Effector memory CD4-positive, alpha-beta T cell (primary cell): ENCODE data around the gene NUAK1.

Experiments used
- DNase-seq, 3 donors: peaks; one replicate each; pipeline ENCODE4 v3.0.0-alpha.2; 2020
- H3K27ac ChIP-seq: 2 replicates; pipeline ENCODE4 v1.7.0; 2013; ENCODE audit warnings: mild to moderate bottlenecking, low read length, moderate library complexity; ENCODE audit not compliant: insufficient read depth, poor library complexity, severe bottlenecking
- H3K27me3 ChIP-seq: replicated peaks from 2 replicates; pipeline ENCODE4 v1.7.0; 2013; ENCODE audit warnings: mild to moderate bottlenecking, low read length; ENCODE audit not compliant: insufficient read depth, control insufficient read depth, poor library complexity, severe bottlenecking
- H3K36me3 ChIP-seq: 2 replicates; pipeline ENCODE4 v1.7.0; 2013; ENCODE audit warnings: mild to moderate bottlenecking, low read length, moderate library complexity; ENCODE audit not compliant: control insufficient read depth, insufficient read depth
- H3K4me1 ChIP-seq: 2 replicates; pipeline ENCODE4 v1.7.0; 2013; ENCODE audit warnings: low read length, mild to moderate bottlenecking; ENCODE audit not compliant: control insufficient read depth, insufficient read depth, poor library complexity, severe bottlenecking
- H3K4me3 ChIP-seq: 2 replicates; pipeline ENCODE4 v1.7.0; 2013; ENCODE audit warnings: low read length, low read depth, mild to moderate bottlenecking; ENCODE audit not compliant: insufficient read depth, poor library complexity, severe bottlenecking
- H3K9me3 ChIP-seq: 2 replicates; pipeline ENCODE4 v1.7.0; 2013; ENCODE audit warnings: mild to moderate bottlenecking, low read length, moderate library complexity; ENCODE audit not compliant: control insufficient read depth
- total RNA-seq, 3 donors: gene quantifications; one replicate each; lab custom pipeline; 2026; lab: John Stamatoyannopoulos, UW

The NUAK1 gene
- 0 to 3.5 (median 0) reads per million in 3 donors for total RNA-seq

DNA sequence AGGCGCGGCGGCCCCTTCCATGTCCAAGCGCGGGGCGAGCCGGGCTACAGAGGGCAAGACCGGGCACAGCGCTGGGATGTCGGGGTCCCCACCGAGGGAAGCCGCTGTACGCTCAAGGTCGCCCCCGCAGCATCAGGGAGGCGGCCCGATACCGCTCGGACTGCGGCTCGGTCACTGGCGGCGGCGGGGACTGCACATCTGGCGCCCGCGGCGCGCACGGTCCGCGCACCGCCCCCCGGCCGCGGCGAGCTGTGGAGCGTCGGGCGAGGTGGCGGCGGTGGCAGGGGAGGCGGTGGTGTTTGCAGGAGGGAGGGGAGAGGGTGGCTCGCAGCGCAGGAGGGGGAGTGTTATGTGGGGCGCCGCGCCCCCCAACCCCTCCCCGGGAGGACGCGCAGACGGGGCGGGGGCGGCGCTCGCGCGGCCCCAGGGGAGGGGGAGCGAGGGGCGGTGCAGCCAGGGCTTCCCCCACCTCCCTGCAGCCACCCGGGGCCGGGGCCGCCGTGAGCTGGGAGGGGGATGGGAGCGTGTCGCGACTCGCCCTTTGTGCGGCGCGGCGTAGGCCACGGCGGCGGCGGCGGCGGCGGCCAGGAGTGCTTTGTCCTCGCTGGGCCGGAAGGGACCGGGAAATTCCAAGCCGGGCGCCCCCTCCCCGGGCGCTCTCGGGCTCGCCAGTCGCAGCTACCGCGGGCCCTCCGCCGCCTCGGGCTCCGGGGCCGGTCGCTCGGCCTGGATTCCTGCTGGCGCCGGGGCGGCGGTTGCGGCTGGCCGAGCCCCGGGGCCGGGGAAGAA lies at the start of gene NUAK1:
Gene NUAK1, minus strand, starts transcription at position 322 of the 789 bp plus-strand sequence. Its CDS starts 301 bp downstream, at position 21.
- Histone ChIP-seq H3K4me1 (peaks cover 14% of the 10 kb centered on the region), H3K27ac (no peak within 1 kb of the TSS), H3K36me3 (no peaks in the 10 kb centered on the region), H3K4me3 (peak within 1 kb of the TSS; percentile 30), H3K9me3 (no peaks in the 10 kb centered on the region), H3K27me3 (peaks cover 36% of the 10 kb centered on the region)
- DNase-seq: no peak

DNA sequence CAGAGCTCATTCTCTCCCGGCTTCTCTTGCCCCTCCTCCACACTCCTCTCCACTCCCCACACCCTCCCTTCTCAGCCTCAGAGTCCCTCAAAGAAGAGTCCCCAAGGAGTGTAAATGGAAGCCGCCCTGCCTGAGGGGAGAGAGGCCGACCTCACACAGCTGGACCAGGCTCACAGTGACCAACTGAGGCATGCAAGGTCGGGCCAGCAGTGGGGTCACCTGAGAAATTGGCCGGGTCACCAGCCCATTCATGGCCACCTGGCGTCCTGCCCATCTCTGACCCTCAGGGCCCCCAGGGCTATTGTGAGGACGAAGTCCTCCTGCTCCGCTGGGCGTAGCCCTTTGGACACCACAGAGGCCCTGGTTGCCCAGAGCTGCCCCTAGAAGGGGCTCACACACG lies 49.5 kb upstream of the NUAK1 start:
- H3K9me3 ChIP-seq: no peaks in the 10 kb centered on the region
- DNase-seq: no peak
- no peaks in the 10 kb centered on the region for H3K36me3 ChIP-seq
- no peak overlapping the region for H3K4me3 ChIP-seq
- no peaks in the 10 kb centered on the region for H3K4me1 ChIP-seq
- H3K27me3 ChIP-seq: no peaks in the 10 kb centered on the region
- H3K27ac ChIP-seq: no peak overlapping the region

DNA sequence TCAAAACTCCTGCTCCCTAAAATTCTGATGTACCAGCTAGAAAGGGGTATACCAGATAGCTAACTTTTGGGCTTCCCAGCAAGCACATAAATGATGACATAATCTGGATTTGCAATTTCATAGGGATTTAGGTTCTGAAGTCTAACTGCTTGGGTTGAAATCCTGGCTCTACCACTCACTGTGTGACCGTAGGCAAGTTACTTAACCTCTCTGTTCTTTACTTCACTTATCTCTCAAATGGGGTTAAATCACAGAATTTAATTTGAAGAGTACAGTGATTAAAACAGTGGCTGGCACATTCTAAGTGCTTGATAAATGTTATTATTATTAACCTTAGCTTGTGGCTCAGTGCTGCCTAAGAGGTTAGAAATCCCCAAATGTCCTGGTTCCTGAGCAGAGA lies 49.1 kb upstream of the NUAK1 start:
- H3K4me3 ChIP-seq: no peak overlapping the region
- no peaks in the 10 kb centered on the region for H3K9me3 ChIP-seq
- H3K27ac ChIP-seq: no peak overlapping the region
- H3K27me3 ChIP-seq: no peaks in the 10 kb centered on the region
- no peaks in the 10 kb centered on the region for H3K4me1 ChIP-seq
- DNase-seq: no peak
- H3K36me3 ChIP-seq: no peaks in the 10 kb centered on the region

DNA sequence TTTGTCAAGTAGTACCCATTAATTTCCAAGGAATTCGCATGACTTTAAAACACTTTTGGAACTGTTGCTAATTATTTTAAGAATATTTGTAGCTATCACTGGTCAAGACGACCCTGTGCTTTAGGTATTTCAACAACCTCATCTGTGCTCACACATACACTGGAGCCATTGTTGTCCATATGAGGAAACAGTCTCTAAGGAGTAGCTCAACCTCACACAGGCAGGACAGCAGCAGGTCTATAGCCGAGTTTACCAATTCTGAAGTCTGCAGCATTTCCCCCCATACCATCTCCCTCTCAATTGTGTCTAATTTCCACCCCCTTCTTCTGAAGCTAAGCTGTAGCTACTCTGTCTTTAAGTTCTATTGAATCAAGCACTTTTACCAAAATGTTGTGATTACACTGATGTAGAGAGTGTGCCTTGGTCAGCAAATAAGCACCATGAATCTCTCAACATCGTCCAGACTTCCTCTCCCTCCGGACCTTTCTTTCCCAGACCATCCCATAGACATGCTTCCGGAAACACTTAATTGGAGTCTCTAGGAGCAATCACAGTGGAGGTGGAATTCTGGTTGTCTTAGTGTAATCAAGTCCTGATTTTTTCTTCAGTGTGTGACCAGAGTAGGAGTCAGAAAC lies 48.5 kb upstream of the NUAK1 start:
- H3K4me3 ChIP-seq: no peak overlapping the region
- no peaks in the 10 kb centered on the region for H3K27me3 ChIP-seq

DNA sequence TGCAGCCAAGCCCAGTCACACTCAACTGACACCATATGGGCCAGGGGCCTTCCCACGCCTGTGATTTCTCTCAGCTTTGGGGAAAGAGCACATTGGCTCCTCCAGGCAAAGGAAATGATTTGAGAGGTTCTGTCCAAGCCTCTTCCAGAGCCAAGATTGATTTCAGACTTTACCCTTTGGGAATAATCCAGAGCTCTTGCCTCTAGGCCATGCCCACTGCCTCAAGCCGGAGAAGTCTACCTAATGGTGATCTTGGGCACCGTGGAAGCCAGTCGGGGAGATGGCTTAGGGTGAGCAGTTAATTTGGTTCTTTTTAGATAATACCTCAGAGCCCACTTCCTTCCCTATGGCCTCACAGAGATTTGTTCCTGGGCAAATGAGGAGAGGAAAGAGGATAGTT lies 45.0 kb upstream of the NUAK1 start:
- Histone ChIP-seq H3K27me3 (no peaks in the 10 kb centered on the region), H3K36me3 (no peaks in the 10 kb centered on the region), H3K9me3 (no peaks in the 10 kb centered on the region), H3K4me1 (no peaks in the 10 kb centered on the region), H3K27ac (no peak overlapping the region), H3K4me3 (no peak overlapping the region)
- DNase-seq: no peak

More for the DNA sequence above, 48.5 kb upstream of the NUAK1 start:
- Histone ChIP-seq H3K9me3 (no peaks in the 10 kb centered on the region), H3K4me1 (no peaks in the 10 kb centered on the region), H3K36me3 (no peaks in the 10 kb centered on the region), H3K27ac (no peak overlapping the region)
- no peak for DNase-seq

DNA sequence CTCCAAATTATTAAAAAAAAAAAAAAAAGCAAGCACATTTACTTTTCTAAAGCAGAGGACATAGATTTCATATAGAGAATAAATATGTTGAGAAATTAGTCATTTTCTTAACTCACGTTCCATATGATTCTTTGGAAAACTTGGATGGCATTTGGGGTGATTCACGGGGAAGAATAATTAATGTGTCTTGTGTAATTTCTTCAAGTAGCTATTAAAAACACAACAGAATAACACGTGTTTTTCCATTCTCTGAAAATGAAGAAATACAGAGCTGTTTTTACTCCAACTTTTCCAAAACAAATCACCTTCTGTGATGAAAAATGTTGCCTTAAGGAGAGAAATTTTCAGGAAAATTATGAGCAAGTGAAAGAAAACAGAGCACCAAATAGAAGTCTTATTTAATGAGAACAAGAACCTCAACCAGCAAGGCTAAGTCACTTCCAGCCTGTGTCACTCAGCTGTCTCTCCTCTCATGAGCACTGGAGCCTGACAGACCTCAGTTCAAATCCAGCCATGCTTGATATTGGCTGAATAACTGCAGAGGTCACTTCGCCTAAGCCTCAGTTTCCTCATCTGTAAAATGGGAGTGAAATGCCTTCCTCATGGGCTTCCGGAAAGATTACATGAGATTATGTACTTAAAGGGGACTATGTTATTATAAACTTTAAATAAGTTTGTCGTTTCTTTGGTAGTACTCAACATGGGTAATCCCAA lies 42.8 kb upstream of the NUAK1 start:
- H3K9me3 ChIP-seq: no peaks in the 10 kb centered on the region
- H3K36me3 ChIP-seq: no peaks in the 10 kb centered on the region
- no peaks in the 10 kb centered on the region for H3K4me1 ChIP-seq
- no peak overlapping the region for H3K4me3 ChIP-seq
- DNase-seq: no peak
- H3K27ac ChIP-seq: no peak overlapping the region
- H3K27me3 ChIP-seq: no peaks in the 10 kb centered on the region

DNA sequence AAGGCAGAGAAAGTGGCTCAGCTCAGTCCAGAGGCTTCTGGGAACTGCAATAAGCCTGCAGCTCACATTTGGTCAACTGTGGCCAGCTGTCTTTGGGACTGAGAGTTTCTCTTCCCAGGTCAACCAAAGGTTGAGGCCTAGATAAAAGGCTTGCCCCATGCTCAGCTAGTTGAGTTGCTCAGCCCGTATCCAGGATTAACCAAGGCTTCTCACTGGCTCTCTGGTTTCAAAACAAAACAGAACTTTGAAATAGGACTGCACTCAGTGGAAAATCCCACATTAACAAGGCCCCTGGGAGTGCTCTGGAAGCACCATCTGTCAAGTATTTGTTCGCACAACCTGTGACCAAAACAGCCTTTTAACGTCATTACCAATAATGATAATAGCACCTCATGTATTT lies 40.3 kb upstream of the NUAK1 start:
- no peak for DNase-seq
- H3K27me3 ChIP-seq: no peaks in the 10 kb centered on the region
- no peaks in the 10 kb centered on the region for H3K4me1 ChIP-seq
- no peaks in the 10 kb centered on the region for H3K36me3 ChIP-seq
- no peak overlapping the region for H3K27ac ChIP-seq
- H3K4me3 ChIP-seq: no peak overlapping the region
- no peaks in the 10 kb centered on the region for H3K9me3 ChIP-seq

DNA sequence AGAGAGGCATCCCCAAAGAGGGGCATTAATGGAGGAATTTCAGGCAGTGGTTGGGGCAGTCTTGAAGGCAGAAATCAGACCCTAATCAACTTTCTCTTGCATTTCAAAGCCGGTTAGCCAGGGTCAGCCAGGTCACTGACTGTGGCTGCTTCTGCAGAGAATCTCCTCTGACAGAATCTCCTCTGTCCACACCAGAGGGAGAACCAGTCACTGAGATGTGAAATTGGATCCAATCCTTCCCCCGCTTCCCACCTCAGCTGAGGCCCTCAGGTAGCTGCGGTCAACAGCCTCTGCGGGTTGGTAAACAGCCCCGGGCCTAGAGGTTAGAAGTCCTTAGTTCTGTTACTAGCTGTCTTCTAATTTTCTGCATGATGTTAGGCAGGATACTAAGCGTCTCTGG lies 39.8 kb upstream of the NUAK1 start:
- no peak for DNase-seq
- H3K27me3 ChIP-seq: no peaks in the 10 kb centered on the region
- no peaks in the 10 kb centered on the region for H3K9me3 ChIP-seq
- no peaks in the 10 kb centered on the region for H3K4me1 ChIP-seq
- H3K27ac ChIP-seq: no peak overlapping the region
- no peak overlapping the region for H3K4me3 ChIP-seq
- H3K36me3 ChIP-seq: no peaks in the 10 kb centered on the region

DNA sequence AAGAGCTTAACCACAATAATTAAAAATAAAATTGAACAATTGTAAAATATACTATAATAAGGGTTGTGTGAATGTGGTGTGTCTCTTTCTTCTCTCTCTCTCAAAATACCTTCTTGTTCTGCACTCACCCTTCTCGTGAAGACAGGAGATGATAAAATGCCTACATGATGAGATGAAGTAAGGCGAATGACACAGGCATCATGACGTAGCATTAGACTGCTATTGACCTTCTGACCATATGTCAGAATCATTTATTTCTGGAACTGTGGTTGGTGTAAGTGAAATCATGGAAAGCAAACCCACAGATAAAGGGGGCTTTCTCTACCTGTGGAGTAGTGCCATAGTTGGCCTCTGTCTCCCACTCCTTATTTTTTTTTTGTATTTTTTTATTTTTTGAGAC lies 37.8 kb upstream of the NUAK1 start:
- no peak overlapping the region for H3K4me3 ChIP-seq
- H3K27me3 ChIP-seq: no peaks in the 10 kb centered on the region
- no peak for DNase-seq
- H3K4me1 ChIP-seq: no peaks in the 10 kb centered on the region
- no peak overlapping the region for H3K27ac ChIP-seq
- no peaks in the 10 kb centered on the region for H3K36me3 ChIP-seq
- H3K9me3 ChIP-seq: no peaks in the 10 kb centered on the region

DNA sequence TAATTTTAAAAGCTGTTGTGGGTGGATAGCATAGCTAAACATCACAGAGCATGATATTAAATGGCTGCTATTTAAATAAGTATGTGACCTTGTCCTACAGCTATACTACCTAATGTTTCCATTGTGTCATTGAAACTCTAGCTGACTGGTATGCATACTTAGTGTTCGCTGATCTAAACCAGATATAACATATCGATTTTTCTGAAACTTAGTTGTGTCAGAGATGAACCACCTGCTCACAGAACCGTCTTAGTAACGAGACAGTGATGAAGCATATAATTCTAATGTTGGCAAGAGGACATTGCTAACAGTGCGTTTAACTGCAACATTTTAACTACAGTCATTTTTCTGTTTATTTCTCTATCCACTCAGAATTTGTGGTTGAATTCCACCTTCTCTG lies 36.1 kb upstream of the NUAK1 start:
- no peak overlapping the region for H3K27ac ChIP-seq
- no peak for DNase-seq

More for the DNA sequence above, 36.1 kb upstream of the NUAK1 start:
- no peak overlapping the region for H3K4me3 ChIP-seq
- H3K9me3 ChIP-seq: no peaks in the 10 kb centered on the region
- no peaks in the 10 kb centered on the region for H3K27me3 ChIP-seq
- H3K4me1 ChIP-seq: no peaks in the 10 kb centered on the region
- no peaks in the 10 kb centered on the region for H3K36me3 ChIP-seq
